Measurements from ENCODE around the gene PCDH1.
A peak's percentile ranks its signal among the peaks of the same experiment; 100 is the strongest.

The PCDH1 gene

DNA sequence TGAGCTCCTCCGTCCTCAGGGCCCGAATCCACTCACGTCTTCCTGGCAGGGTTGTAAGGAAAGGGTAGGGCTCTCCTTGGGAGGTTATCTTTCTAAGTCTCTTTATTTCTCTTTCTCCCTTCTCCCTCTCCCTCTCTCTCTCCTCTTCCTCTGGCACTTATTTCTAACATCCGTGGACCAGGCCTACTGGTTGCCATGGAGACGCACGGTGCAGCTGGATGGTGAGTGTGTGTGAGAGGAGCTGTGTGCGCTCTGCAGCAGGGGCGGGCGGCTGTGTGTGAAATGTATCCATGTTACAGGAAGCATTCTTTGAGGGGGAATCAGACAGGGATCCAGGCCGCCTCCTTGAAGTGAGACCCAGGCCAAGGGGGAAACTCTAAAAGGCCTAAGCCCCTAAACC is 32.2 kb downstream of the PCDH1 start:
- TF ChIP-seq MAX (IDR thresholded peaks at IDR 0.05; ENCODE audit: low read depth, low read length) (no peak), CTCF (IDR thresholded peaks at IDR 0.05; ENCODE audit: low read depth, low read length) (no peak), POLR2A (IDR thresholded peaks at IDR 0.05; ENCODE audit: extremely low read depth, insufficient read length) (no peak), MYC (IDR thresholded peaks at IDR 0.05; ENCODE audit: low read depth, low read length) (no peak)
- no peak for DNase-seq (ENCODE audit: low read depth)

GRCh38 chr5:141845371-141845851 is 32.8 kb downstream of the PCDH1 start:
- H3K4me3 ChIP-seq (ENCODE audit: low read depth, low read length): no peak overlapping the region
- TF ChIP-seq POLR2A (IDR thresholded peaks at IDR 0.05; ENCODE audit: extremely low read depth, insufficient read length): no peak
- no peak for TF ChIP-seq MAX (IDR thresholded peaks at IDR 0.05; ENCODE audit: low read depth, low read length)
- no peak for TF ChIP-seq CTCF (IDR thresholded peaks at IDR 0.05; ENCODE audit: low read depth, low read length)
- DNase-seq (ENCODE audit: low read depth): peak; percentile 15

More for the DNA sequence above, 32.2 kb downstream of the PCDH1 start:
- H3K4me3 ChIP-seq (ENCODE audit: low read depth, low read length): no peak overlapping the region

- TF ChIP-seq CTCF (IDR thresholded peaks at IDR 0.05; ENCODE audit: low read depth, low read length) (no peak), MYC (IDR thresholded peaks at IDR 0.05; ENCODE audit: low read depth, low read length) (no peak), POLR2A (IDR thresholded peaks at IDR 0.05; ENCODE audit: extremely low read depth, insufficient read length) (no peak), MAX (IDR thresholded peaks at IDR 0.05; ENCODE audit: low read depth, low read length) (no peak)
- DNase-seq (ENCODE audit: low read depth): no peak
- H3K4me3 ChIP-seq (ENCODE audit: low read depth, low read length): no peak overlapping the region
Observed at GRCh38 chr5:141844414-141845097, 33.7 kb downstream of the PCDH1 start.

DNA sequence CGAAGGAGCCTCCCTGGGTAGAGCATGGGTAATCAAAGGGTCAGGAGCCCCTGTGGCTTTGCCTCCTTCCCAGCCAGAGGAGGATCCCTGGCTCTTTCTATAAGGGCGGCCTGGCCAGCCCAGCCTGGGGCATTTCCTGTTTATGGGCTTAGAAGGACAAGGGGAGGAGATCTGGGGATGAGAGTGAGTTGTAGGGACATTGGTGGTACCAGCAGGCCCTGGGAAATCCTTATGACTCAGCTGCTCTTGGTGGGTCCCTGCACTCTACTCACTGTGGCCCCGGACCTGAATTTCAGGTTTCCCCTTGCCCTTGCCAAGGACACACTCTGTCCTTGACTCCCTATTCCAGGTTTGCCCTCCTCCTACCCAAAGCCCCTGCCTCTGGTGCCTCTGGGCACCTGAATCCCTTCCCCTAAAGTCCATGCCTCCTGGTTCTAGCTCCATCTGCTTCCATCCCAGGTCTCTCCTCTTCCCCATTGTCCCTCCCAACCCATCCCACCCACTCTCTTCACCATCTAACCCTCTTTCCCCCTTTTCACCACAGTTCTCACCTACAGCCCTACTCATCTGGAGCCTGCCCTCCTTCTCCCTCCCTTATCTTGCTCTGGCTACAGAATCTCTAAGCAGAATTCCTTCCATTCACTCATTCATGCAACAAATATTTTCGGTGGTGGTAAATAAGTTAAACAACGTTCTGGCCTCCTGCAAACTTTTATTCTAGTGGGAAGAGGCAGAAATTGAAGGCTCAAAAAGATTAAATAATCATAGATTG is 34.9 kb downstream of the PCDH1 start:
- DNase-seq (ENCODE audit: low read depth): no peak
- TF ChIP-seq MYC (IDR thresholded peaks at IDR 0.05; ENCODE audit: low read depth, low read length) (no peak), POLR2A (IDR thresholded peaks at IDR 0.05; ENCODE audit: extremely low read depth, insufficient read length) (no peak), CTCF (IDR thresholded peaks at IDR 0.05; ENCODE audit: low read depth, low read length) (no peak), MAX (IDR thresholded peaks at IDR 0.05; ENCODE audit: low read depth, low read length) (no peak)
- no peak overlapping the region for H3K4me3 ChIP-seq (ENCODE audit: low read depth, low read length)

DNA sequence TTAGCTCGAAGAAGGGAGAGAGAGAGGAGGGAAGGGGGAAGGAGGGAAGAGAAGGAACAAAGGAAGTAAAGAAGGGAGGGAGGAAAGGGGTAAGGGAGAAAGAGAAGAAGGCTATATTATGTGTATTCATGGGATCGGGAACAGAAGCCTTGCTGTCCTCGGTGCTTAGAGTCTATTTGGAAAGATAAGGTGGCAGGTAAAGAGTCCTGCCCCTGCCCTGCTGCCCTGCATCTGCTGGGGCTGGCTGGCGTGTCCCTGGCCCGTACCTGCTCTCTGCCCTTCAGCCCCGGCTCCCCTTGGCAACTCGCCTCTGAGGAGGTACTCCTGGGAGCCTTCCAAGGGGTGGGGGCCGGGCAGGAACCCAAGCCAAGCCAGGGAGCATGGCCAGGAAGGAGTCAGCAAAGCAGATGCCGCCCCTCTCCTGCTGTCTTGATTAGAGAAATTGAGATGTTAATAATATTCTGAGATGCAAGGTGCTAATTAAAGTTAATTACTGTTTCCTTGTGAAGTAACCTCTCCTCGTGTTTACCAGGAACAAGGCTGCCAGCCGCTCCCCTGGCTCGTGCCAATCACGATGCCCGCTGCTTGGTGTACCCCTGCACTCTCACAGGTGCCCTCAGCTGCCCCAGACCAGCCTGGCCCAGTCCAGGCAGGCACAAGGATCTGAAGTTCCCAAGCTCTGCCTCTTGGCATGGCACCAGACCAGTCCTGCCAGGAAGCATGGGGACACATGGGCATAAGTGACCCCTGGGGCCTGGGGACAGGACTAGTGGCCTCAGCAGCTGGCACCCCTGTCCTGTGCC is 36.6 kb downstream of the PCDH1 start:
- TF ChIP-seq MAX (IDR thresholded peaks at IDR 0.05; ENCODE audit: low read depth, low read length) (no peak), POLR2A (IDR thresholded peaks at IDR 0.05; ENCODE audit: extremely low read depth, insufficient read length) (no peak), CTCF (IDR thresholded peaks at IDR 0.05; ENCODE audit: low read depth, low read length) (no peak), MYC (IDR thresholded peaks at IDR 0.05; ENCODE audit: low read depth, low read length) (no peak)
- no peak overlapping the region for H3K4me3 ChIP-seq (ENCODE audit: low read depth, low read length)
- DNase-seq (ENCODE audit: low read depth): no peak
